K562 (cell line): Measurements from ENCODE around the gene CNIH1.

Experiments
- CBX2 ChIP-seq: fragments of 200-600 bp; sonication (generic); IDR thresholded peaks from one replicate; pipeline ENCODE4 v1.6.1; 2012; ENCODE audit warnings: mild to moderate bottlenecking, low read length, inconsistent platforms; ENCODE audit not compliant: insufficient read depth, poor library complexity, severe bottlenecking
- PML ChIP-seq: IDR thresholded peaks from 2 replicates; pipeline ENCODE4 v1.6.1; 2012; ENCODE audit warnings: low read length, inconsistent platforms
- POLR2A ChIP-seq: fragments of 450-650 bp; conservative IDR thresholded peaks from 2 replicates; pipeline ENCODE4 v1.6.1; 2016
- POLR2AphosphoS5 ChIP-seq: IDR thresholded peaks from 2 replicates; pipeline ENCODE4 v1.6.1; 2011; ENCODE audit warnings: mild to moderate bottlenecking, low read depth, low read length, moderate library complexity; ENCODE audit not compliant: control insufficient read depth, insufficient read depth
- TF ChIP-seq, protein P1 (sequence below): fragments of 450-650 bp; conservative IDR thresholded peaks from 2 replicates; pipeline ENCODE4 v1.6.1; 2016; ENCODE audit warnings: missing genetic modification characterization, low read depth, mild to moderate bottlenecking, missing compliant biosample characterization, moderate library complexity
- TF ChIP-seq, protein P2 (sequence below), 3 experiments: IDR thresholded peaks in 2 of 3; conservative IDR thresholded peaks in 1 of 3; 2 replicates each; pipeline ENCODE4 v1.5.1; 2011 to 2012; ENCODE audit warnings: low read length in 3 of 3, mild to moderate bottlenecking in 3 of 3, control low read depth in 2 of 3, improper control_type of control experiment in 1 of 3, inconsistent platforms in 1 of 3, low read depth in 1 of 3, mixed read lengths in 1 of 3, moderate library complexity in 1 of 3; ENCODE audit not compliant: insufficient read depth in 2 of 3

DNA sequence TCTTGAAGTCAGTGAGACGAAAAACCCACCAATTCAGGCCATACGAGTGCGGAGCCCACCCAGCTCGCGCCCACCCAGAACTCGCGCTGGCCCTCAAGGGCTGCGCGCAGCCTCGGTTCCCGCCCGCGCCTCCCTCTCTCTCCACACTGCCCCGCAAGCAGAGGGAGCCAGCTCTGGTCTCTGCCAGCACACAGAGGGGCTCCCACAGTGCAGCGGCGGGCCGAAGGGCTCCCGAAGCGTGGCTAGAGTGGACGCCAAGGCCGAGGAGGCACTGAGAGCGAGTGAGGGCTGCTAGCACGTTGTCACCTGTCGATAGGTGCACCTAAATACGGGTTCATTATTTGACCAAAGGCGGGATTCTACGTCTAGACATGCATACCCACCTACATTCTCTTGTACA lies 46.6 kb downstream of the CNIH1 start:
- no peak for TF ChIP-seq CBX2
- no peak for TF ChIP-seq PML
- TF ChIP-seq POLR2AphosphoS5, result no peak
- TF ChIP-seq, protein P1, sequence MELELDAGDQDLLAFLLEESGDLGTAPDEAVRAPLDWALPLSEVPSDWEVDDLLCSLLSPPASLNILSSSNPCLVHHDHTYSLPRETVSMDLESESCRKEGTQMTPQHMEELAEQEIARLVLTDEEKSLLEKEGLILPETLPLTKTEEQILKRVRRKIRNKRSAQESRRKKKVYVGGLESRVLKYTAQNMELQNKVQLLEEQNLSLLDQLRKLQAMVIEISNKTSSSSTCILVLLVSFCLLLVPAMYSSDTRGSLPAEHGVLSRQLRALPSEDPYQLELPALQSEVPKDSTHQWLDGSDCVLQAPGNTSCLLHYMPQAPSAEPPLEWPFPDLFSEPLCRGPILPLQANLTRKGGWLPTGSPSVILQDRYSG, result no peak
- TF ChIP-seq, protein P2, sequence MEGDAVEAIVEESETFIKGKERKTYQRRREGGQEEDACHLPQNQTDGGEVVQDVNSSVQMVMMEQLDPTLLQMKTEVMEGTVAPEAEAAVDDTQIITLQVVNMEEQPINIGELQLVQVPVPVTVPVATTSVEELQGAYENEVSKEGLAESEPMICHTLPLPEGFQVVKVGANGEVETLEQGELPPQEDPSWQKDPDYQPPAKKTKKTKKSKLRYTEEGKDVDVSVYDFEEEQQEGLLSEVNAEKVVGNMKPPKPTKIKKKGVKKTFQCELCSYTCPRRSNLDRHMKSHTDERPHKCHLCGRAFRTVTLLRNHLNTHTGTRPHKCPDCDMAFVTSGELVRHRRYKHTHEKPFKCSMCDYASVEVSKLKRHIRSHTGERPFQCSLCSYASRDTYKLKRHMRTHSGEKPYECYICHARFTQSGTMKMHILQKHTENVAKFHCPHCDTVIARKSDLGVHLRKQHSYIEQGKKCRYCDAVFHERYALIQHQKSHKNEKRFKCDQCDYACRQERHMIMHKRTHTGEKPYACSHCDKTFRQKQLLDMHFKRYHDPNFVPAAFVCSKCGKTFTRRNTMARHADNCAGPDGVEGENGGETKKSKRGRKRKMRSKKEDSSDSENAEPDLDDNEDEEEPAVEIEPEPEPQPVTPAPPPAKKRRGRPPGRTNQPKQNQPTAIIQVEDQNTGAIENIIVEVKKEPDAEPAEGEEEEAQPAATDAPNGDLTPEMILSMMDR (IDR thresholded peaks at IDR 0.05 in 2 of 3, conservative IDR thresholded peaks at IDR 0.05 in 1 of 3; ENCODE audit: insufficient read depth in 2 of 3, low read depth in 1 of 3, low read length in 3 of 3), result no peak
- TF ChIP-seq POLR2A, result no peak
